ENCODE data around the gene B4GALNT4.

Gene B4GALNT4

GRCh38 chr11:367956-368413, 1.3 kb upstream of the B4GALNT4 start:
- H4K20me1 ChIP-seq (ENCODE audit: insufficient read depth, low read length): no peaks in the 10 kb centered on the region
- H3K4me1 ChIP-seq (ENCODE audit: insufficient read depth, low read length): no peaks in the 10 kb centered on the region
- no peak overlapping the region for H3K4me3 ChIP-seq (ENCODE audit: low read depth in 1 of 2, low read length in 2 of 2)
- H3K9ac ChIP-seq (ENCODE audit: low read depth, low read length): no peak overlapping the region
- H3K27me3 ChIP-seq (ENCODE audit: insufficient read depth, low read length, poor library complexity): no peaks in the 10 kb centered on the region
- H3K79me2 ChIP-seq (ENCODE audit: insufficient read depth, low read length): no peaks in the 10 kb centered on the region
- no peak for ATAC-seq (ENCODE audit: insufficient read depth, low read depth)
- no peak overlapping the region for H3K4me2 ChIP-seq (ENCODE audit: insufficient read depth, low read length)
- H2AFZ ChIP-seq (ENCODE audit: low read depth, low read length): no peak overlapping the region
- H3K9me3 ChIP-seq (ENCODE audit: insufficient read depth, low read length, severe bottlenecking): no peaks in the 10 kb centered on the region
- no peak overlapping the region for H3K27ac ChIP-seq (ENCODE audit: low read length)
- DNase-seq: no peak
- H3K36me3 ChIP-seq (ENCODE audit: insufficient read depth, low read length): no peaks in the 10 kb centered on the region
- TF ChIP-seq EZH2 (IDR thresholded peaks at IDR 0.05; ENCODE audit: borderline replicate concordance, low read depth, low read length, severe bottlenecking) (no peak), CTCF (IDR thresholded peaks at IDR 0.05; ENCODE audit: borderline replicate concordance, extremely low read depth, low read length, poor library complexity, severe bottlenecking) (no peak)

DNA sequence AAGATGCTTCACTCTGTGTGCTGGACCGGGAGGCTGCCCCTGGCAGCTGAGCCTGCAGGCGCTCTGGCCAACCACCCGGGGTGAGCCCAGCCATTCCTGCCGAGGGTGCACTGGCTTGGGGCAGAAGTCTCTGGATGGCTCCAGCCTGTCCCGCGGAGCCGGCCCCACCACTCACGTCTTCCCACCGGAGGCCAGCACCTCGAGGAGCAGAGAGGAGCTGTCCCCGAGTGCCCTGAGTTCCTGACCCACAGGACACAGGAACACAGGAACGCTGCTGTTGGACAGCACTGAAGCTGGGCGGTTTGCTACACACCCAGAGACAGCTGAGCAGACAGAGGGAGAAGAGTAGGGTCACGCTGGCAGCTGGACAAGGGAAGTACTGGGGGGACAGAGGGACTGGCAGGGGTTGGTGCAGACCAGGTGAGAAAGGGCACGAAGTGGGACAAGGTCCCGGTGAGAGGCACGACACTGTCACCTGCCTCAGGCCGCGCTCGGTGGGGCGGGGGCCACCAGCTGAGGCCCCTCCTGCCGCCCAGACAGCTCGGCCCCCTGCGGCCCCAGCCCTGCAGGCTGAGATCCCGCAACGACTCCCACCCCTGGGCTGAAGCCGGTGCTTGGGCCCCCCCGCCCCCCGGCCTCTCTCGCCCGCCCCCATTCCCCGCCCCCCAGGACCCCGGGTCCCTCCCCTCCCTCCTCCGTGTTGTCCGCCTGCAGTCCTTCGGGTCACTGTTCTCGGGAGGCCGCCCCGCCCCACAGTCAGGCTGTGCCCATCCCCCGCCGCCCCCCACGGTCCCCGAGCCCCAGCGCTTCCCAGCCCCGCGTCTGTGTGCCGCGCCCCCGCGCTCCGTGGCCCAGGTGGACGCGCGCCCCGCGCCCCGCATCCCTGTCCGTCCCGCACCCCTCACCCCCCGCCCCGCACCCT, 624 bp upstream of the B4GALNT4 start:
- Histone ChIP-seq H3K4me3 (ENCODE audit: low read depth in 1 of 2, low read length in 2 of 2) (no peak overlapping the region), H3K27ac (ENCODE audit: low read length) (no peak overlapping the region), H3K27me3 (ENCODE audit: insufficient read depth, low read length, poor library complexity) (no peaks in the 10 kb centered on the region), H3K36me3 (ENCODE audit: insufficient read depth, low read length) (no peaks in the 10 kb centered on the region), H4K20me1 (ENCODE audit: insufficient read depth, low read length) (no peaks in the 10 kb centered on the region), H3K4me1 (ENCODE audit: insufficient read depth, low read length) (no peaks in the 10 kb centered on the region), H3K9ac (ENCODE audit: low read depth, low read length) (no peak overlapping the region), H3K9me3 (ENCODE audit: insufficient read depth, low read length, severe bottlenecking) (no peaks in the 10 kb centered on the region), H3K79me2 (ENCODE audit: insufficient read depth, low read length) (no peaks in the 10 kb centered on the region), H2AFZ (ENCODE audit: low read depth, low read length) (no peak overlapping the region), H3K4me2 (ENCODE audit: insufficient read depth, low read length) (no peak overlapping the region)
- DNase-seq (no peak), ATAC-seq (ENCODE audit: insufficient read depth, low read depth) (0 out of 3 replicates have a peak, but pooled peaks have one; percentile 25)
- TF ChIP-seq EZH2 (IDR thresholded peaks at IDR 0.05; ENCODE audit: borderline replicate concordance, low read depth, low read length, severe bottlenecking): no peak
- no peak for TF ChIP-seq CTCF (IDR thresholded peaks at IDR 0.05; ENCODE audit: borderline replicate concordance, extremely low read depth, low read length, poor library complexity, severe bottlenecking)

DNA sequence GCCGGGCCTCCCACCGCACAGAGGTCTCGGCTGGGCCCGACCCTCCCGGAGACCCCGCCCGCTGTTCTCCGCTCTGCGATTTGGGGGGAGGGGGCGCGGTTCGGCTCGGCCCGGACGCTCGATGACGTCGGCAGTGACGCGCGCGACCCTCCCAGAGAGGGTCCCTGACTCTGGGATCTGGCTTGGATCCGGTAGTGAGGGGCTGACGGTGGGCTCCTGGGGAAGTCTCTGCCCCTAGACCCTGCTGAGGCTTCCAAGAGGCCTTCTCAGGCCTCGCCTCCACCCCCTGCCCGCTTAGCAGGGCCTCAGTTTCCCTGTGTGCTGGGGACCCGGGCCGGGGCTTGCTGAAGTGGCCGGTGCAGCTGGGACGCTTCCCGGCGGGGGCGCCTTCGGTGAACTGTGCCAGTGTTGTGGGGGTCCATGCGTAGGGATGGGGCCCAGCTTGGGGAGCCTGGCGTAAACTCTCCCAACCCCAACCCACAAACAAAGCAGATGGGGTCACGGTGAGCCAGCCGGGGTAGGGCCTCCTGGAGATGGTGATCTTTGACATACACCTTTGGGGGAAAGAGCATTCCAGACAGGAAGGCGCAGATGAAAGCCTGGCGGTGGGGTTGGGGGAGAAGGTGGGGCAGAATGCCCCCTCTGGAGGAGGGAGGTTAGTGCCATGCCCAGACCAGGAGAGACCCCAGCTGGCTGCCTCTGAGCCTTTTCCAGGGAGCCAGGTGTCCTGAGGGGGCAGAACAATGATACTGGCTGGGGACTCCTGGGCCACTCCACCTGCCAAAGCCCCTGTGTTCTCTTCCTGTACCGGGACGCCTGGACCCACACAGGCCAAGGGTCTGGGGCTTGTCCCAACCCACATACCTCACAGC, 1.0 kb downstream of the B4GALNT4 start:
- Histone ChIP-seq H3K4me2 (ENCODE audit: insufficient read depth, low read length) (no peak overlapping the region), H3K4me1 (ENCODE audit: insufficient read depth, low read length) (no peaks in the 10 kb centered on the region)
- ATAC-seq (ENCODE audit: insufficient read depth, low read depth): 0 out of 3 replicates have a peak, but pooled peaks have one; percentile 23

More for the DNA sequence above, 1.0 kb downstream of the B4GALNT4 start:
- no peaks in the 10 kb centered on the region for H3K79me2 ChIP-seq (ENCODE audit: insufficient read depth, low read length)
- H3K4me3 ChIP-seq (ENCODE audit: low read depth in 1 of 2, low read length in 2 of 2): no peak overlapping the region
- H3K27ac ChIP-seq (ENCODE audit: low read length): no peak overlapping the region
- H3K9ac ChIP-seq (ENCODE audit: low read depth, low read length): no peak overlapping the region
- TF ChIP-seq EZH2 (IDR thresholded peaks at IDR 0.05; ENCODE audit: borderline replicate concordance, low read depth, low read length, severe bottlenecking): no peak
- TF ChIP-seq CTCF (IDR thresholded peaks at IDR 0.05; ENCODE audit: borderline replicate concordance, extremely low read depth, low read length, poor library complexity, severe bottlenecking): no peak
- no peak for DNase-seq
- no peaks in the 10 kb centered on the region for H3K27me3 ChIP-seq (ENCODE audit: insufficient read depth, low read length, poor library complexity)
- no peak overlapping the region for H2AFZ ChIP-seq (ENCODE audit: low read depth, low read length)
- no peaks in the 10 kb centered on the region for H4K20me1 ChIP-seq (ENCODE audit: insufficient read depth, low read length)
- H3K9me3 ChIP-seq (ENCODE audit: insufficient read depth, low read length, severe bottlenecking): no peaks in the 10 kb centered on the region
- H3K36me3 ChIP-seq (ENCODE audit: insufficient read depth, low read length): no peaks in the 10 kb centered on the region

Data from DND-41 (cell line).